Thyroid gland (tissue), 4 donors: ENCODE results near the gene VMAC.

ENCODE experiments used
- POLR2A ChIP-seq, 2 donors: fragments of 450-650 bp; IDR thresholded peaks; one replicate each; pipeline ENCODE4 v1.6.1; 2017; ENCODE audit warnings: antibody characterized with exemption in 2 of 2, mild to moderate bottlenecking in 2 of 2, moderate library complexity in 1 of 2
- TF ChIP-seq, protein P1 (sequence below), 6 experiments: fragments of 200-600 bp in 3 of 6; fragments of 450-650 bp in 3 of 6; sonication (generic) in 3 of 6; IDR thresholded peaks; one replicate each; pipeline ENCODE4 v1.5.1; 2016 to 2019; ENCODE audit warnings: antibody characterized with exemption in 6 of 6, mild to moderate bottlenecking in 2 of 6, inconsistent platforms in 1 of 6, moderate library complexity in 1 of 6

DNA sequence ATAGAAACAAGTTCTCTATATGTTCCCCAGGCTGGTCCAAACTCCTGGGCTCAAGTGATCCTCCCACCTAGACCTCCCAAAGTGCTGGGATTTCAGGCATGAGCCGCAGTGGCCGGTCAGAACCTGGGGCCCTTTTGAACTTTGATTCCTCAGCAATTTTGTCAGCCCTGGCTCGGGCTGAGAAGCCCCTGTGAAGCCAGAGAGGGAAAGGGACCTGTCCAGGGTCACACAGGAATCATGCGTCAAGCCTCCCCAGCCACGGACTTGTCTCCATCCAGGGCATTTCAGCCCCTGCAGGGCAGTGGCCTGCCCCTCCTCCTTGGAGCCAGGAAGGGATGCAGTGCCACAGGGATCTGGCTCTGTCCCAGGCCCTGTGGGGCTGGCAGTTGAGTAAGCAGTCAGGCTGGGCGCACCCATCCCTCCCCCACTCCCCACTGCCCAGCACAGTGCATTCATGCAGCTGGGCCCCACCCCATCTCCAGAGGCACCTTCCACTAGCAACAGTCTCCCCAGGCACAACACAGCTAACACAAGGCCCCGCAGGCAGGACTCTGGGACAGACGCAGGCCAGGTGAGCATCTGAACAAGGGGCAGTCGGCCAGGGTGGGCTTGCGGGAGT is 9.2 kb downstream of the VMAC start, which contains the start of gene CAPS:
- TF ChIP-seq, protein P1, sequence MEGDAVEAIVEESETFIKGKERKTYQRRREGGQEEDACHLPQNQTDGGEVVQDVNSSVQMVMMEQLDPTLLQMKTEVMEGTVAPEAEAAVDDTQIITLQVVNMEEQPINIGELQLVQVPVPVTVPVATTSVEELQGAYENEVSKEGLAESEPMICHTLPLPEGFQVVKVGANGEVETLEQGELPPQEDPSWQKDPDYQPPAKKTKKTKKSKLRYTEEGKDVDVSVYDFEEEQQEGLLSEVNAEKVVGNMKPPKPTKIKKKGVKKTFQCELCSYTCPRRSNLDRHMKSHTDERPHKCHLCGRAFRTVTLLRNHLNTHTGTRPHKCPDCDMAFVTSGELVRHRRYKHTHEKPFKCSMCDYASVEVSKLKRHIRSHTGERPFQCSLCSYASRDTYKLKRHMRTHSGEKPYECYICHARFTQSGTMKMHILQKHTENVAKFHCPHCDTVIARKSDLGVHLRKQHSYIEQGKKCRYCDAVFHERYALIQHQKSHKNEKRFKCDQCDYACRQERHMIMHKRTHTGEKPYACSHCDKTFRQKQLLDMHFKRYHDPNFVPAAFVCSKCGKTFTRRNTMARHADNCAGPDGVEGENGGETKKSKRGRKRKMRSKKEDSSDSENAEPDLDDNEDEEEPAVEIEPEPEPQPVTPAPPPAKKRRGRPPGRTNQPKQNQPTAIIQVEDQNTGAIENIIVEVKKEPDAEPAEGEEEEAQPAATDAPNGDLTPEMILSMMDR (IDR thresholded peaks at IDR 0.05), result no peak
- TF ChIP-seq POLR2A (IDR thresholded peaks at IDR 0.05), result peak in 1 of 2 donors; percentile 35
